Subcutaneous adipose tissue (tissue), 4 donors: ENCODE results near the gene MAMDC2. TPM values are rescaled to one million over a fixed set of nuclear protein-coding genes. Genes with fewer than 3 reads are reported as not detected.

Source experiments
- total RNA-seq, 4 donors: library from RNA; depleted of rRNA; stranded (reverse); fragments of >200 nt; gene quantifications; one replicate each; pipeline ENCODE4 v1.1.0, GENCODE V29; 2016
- TF ChIP-seq, protein P1 (sequence below): fragments of 450-650 bp; IDR thresholded peaks from one replicate; pipeline ENCODE4 v1.5.1; 2016; ENCODE audit warnings: low read depth, mild to moderate bottlenecking, control low read depth, antibody characterized with exemption, moderate library complexity

The MAMDC2 gene
- total RNA-seq, 4 donors from 2014 or later: 18.3 to 46.0 (median 21.8) TPM

DNA sequence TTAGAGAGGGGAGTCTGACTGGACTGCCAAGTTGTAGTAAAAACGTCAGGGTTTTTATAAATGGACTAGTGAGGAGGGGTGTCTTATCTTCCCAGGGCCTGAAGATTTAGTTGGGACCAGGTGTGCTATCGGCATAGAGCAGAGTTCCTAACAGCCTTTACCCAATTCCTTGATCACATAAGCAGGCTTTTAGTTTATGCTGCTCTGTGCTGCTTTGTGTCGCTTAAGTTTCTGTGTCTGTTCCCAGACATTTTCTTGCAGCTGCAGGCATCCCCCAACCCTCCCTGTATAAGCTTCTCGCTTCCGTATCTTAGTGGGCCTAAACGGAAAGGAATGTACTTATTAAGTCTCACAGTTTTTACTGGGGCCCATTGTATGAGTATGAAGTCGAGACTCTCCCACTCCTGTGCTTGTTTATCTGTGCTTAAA lies 212.5 kb downstream of the MAMDC2 start:
- TF ChIP-seq, protein P1, sequence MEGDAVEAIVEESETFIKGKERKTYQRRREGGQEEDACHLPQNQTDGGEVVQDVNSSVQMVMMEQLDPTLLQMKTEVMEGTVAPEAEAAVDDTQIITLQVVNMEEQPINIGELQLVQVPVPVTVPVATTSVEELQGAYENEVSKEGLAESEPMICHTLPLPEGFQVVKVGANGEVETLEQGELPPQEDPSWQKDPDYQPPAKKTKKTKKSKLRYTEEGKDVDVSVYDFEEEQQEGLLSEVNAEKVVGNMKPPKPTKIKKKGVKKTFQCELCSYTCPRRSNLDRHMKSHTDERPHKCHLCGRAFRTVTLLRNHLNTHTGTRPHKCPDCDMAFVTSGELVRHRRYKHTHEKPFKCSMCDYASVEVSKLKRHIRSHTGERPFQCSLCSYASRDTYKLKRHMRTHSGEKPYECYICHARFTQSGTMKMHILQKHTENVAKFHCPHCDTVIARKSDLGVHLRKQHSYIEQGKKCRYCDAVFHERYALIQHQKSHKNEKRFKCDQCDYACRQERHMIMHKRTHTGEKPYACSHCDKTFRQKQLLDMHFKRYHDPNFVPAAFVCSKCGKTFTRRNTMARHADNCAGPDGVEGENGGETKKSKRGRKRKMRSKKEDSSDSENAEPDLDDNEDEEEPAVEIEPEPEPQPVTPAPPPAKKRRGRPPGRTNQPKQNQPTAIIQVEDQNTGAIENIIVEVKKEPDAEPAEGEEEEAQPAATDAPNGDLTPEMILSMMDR: no peak

DNA sequence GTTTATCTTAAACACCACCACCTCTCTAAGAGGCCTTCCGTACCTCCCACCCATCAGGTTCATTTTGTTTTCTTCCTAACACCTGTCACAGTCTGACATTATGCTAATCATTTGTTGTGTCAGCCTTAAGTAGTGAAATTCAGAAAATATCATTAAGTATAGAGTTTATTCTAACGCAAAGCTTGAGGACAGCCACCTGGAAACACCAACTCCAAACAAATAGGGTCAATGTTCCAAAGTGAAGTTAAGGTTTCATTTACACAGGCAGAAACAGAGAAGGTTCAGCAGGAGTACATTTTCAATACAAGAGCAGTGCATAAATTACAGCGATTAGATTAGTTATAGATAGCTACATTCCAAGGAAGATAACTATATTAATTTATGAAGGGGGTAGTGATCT lies 213.9 kb downstream of the MAMDC2 start:
- TF ChIP-seq, protein P1: no peak

DNA sequence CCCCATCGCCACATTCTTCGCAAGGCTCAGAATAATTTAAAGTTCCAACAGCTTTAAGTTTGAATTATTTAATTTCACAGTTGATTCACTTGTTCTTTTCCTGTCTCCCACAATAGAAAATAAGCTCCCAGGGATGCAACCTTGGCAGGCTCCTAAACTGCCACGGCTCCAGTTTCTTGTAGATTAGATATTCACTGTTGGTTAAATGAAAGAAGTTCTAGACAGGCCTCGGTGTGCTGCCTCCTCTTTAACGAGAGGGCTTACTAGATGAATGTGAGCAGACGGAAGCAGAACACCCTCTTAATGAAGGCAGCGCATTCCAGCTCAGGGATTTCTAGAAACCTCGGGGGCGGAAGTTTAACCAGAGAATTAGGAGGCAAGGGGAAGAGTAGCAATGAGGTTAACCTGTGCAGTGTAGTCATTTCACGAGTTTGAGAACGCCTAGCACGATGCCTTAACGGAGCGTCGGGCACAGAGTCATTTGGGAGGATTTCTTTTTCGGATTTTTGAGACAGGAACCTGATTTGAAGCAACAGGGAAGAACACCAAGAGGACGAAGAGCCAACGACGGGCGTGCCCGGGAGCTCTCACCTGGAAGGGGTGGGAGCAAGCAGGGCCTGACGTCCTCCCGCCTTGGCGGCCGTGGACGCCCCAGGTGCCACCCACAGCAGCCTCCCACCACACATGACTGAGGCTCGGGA lies 214.5 kb downstream of the MAMDC2 start:
- TF ChIP-seq, protein P1: no peak

DNA sequence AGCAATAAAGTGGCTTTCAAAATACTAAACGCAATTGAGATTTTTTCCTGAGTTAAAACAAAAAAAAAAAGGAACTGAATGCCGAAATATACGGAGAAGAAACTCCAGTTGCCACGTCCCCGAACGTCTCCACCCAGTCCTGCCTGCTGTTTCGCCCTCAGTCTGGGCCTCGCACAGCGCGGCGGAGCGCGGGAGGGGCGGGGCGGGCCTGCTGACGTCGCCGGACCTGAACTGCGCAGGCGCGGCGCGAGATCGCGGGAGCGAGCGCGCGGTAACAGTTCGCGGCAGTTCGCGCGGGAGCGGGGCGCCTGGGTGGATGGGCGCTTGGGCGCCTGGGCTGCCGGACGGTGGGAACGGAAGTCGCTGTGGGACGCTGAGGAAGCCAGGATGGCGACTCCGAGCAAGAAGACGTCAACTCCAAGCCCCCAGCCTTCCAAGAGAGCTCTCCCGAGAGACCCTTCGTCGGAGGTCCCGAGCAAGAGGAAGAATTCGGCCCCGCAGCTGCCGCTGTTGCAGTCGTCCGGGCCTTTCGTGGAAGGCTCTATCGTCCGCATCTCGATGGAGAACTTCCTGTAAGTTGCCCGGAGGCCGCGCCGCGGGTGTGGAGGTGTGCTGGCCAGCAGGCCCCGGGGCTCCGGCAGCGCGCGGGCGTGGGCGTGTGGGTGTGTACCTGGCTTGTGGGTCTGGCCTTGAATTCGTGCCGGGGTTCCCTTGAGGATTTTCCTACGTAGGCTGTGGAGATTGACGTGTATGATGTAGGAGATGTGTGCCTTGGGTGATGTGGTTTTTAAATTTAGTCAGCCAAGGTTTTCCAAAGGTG lies 215.3 kb downstream of the MAMDC2 start, which contains the start of gene SMC5:
SMC5 (plus strand) TSS at position 287 of the 820 bp plus-strand sequence; CDS start at position 388, 101 bp downstream.
- TF ChIP-seq, protein P1: no peak

DNA sequence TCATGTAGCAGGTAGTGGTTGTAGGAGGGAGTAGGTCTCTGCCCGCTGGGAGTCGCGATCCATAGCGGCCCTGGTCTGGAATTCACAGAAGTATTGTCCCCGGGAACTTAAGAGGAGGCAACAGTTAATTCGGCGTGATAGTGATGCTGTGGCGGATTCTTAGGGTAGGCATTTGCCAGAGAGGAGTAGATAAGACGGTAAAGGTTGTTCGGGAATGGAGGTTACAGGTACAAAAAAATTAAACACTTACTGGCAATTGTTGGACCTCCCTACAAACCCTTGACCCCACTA lies 215.8 kb downstream of the MAMDC2 start:
- TF ChIP-seq, protein P1: no peak

DNA sequence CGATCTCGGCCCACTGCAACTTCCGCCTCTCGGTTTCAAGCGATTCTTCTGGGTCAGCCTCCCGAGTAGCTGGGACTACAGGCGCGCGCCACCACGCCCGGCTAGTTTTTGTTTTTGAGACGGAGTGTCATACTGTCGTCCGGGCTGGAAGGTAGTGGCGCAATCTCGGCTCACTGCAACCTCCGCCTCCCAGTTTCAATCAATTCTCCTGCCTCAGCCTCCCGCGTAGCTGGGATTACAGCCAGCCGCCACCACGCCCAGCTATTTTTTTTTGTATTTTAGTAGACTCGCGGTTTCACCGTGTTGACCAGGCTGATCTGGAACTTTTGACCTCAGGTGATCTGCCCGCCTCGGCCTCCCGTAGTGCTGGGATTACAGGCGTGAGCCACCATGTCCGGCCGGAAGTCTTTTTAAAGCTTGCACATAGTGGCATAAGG lies 216.4 kb downstream of the MAMDC2 start:
- TF ChIP-seq, protein P1: no peak

DNA sequence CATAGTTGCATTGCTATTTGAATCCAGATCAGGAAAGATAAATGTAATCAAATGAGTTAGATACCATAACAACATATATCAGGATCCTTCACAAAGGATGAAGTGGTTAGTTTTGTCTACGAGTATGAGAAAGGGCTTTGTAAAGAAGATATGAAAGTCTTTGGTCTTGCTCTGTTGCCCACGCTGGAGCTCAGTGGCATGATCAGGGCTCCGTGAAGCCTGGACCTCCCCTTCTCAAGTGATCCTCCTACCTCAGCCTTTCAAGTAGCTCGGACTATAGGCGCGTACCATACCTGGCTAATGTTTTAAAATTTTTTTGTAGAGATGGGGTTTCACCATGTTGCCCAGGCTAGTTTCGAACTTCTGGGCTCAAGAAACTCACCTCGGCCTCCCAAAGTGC lies 217.0 kb downstream of the MAMDC2 start:
- TF ChIP-seq, protein P1: no peak
